NCI-H82 (cell line): Measurements from ENCODE around the gene ARHGAP30.

ENCODE experiments used
- DNase-seq: peaks from one replicate; lab custom pipeline; 2025; lab: John Stamatoyannopoulos, UW

The ARHGAP30 gene

GRCh38 chr1:161008869-161009510 is 60.7 kb downstream of the ARHGAP30 start:
- peak; percentile 33 for DNase-seq

GRCh38 chr1:161007369-161007768 is 62.3 kb downstream of the ARHGAP30 start:
- no peak for DNase-seq

DNA sequence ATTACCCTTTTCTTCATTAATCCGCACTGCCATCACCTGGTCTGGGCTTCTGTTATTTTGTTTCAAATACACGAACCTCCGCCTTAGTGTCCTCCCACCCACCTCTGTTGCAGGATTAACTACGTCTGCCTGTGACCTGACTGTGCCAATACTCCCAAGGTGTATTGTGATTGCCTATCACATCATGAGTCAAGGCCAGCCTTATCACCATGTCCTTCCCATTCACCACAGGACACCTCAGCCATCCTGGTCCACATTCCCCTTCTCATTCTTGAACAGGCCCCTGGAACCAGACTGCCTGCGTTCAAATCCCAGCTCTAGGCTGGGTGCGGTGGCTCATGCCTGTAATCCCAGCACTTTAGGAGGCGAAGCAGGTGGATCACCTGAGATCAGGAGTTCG is 63.1 kb downstream of the ARHGAP30 start:
- no peak for DNase-seq

- DNase-seq, result no peak
Measured at GRCh38 chr1:161001525-161001924, 68.2 kb downstream of the ARHGAP30 start.

DNA sequence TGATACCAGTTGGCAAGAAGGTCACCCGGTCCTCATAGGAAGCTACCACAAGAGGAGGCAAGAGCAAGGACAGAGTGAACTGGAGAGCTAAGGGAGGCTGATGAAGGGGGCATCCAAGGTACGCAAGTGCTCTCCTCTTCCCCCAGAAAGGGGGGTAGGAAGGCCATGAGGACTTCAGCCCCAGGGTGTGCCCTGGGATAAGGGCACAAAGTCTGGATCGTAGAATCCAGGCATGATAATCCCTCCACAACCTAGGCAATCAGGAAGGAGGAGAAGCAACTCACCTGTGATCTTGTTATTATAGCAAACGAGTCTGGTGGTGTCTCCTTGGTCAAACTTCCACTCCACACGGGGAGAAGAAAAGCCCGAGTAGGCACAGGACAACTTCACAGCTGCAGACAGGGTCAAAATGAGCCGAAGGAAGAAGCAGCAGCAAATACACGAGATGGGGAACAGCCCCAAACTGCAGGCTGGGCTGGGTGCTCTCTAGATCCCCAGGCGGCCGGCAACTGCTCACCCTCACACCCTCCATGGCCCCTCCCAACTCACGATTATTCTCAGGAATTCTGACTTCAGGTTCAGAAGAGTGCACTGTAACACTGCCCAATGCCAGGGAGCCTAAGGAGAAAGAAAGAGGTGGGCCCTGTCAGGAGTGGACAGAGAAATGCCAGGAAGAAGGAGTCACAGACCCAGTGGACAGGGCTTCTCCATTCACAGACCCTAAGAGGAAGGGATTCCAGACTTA is 68.8 kb downstream of the ARHGAP30 start:
- DNase-seq, result no peak

GRCh38 chr1:160999376-160999775 is 70.3 kb downstream of the ARHGAP30 start:
- DNase-seq, result no peak

DNA sequence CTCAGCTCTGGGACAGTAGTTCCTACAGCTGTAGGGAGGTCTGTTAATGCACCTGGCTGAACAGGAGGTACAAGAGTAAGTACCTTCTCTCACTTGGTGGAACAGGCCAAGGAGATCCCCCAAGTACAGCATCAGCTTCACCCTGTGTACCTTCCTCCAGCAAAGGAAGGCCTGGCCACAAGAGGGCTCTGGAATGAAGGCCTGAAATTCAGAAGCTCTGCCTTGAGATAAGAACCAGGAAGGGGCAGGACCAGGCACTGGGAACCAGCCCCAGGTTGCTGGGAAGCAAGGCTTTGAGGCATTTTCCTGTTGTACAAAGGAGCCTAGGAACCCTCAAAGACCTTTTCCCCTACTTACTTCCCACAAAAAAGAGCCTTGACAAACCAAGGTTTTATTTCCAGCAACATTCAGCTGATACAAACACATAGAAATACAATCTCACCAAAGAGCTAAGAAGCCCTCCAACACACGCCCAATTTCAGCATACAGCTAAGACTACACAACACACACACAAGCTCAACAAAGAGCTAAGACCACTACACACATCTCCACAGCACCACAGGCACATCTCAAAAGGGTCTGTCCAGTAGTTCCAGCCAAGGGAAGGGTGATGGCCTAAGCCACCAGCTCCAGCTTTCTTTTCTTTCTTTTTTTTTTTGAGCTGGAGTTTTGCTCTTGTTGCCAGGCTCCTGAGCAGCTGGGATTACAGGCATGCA is 72.2 kb downstream of the ARHGAP30 start:
- DNase-seq, result peak; percentile 78
